Type B pancreatic cell (in vitro differentiated cells): ENCODE measurements around the gene CD99. TPM values are rescaled to one million over a fixed set of nuclear protein-coding genes. Genes with fewer than 3 reads are reported as not detected.

Experiments used
- DNase-seq: peaks from one replicate; pipeline ENCODE4 v3.0.0; 2021; ENCODE audit warnings: mixed read lengths; ENCODE audit not compliant: unreplicated experiment; ENCODE audit errors: extremely low spot score
- H3K27ac Mint-ChIP-seq: 2 replicates; pipeline ENCODE4 v1.8.0; 2021; ENCODE audit warnings: mild to moderate bottlenecking, mixed read lengths
- H3K27me3 Mint-ChIP-seq: 2 replicates; pipeline ENCODE4 v1.8.0; 2021; ENCODE audit warnings: mixed read lengths
- H3K36me3 Mint-ChIP-seq: 2 replicates; pipeline ENCODE4 v1.8.0; 2021; ENCODE audit warnings: mixed read lengths
- H3K4me1 Mint-ChIP-seq: one replicate; pipeline ENCODE4 v1.8.0; 2021; ENCODE audit warnings: mixed read lengths; ENCODE audit not compliant: unreplicated experiment
- H3K4me3 Mint-ChIP-seq: 2 replicates; pipeline ENCODE4 v1.8.0; 2021; ENCODE audit warnings: mild to moderate bottlenecking, mixed read lengths
- H3K9me3 Mint-ChIP-seq: 2 replicates; pipeline ENCODE4 v1.8.0; 2021; ENCODE audit warnings: mixed read lengths
- total RNA-seq: library from RNA; stranded (reverse); gene quantifications from 2 replicates; pipeline ENCODE4 v1.2.1, GENCODE V29; 2021; ENCODE audit warnings: low replicate concordance
- TF ChIP-seq, protein P1 (sequence below): fragments of 200-600 bp; sonication (generic); conservative IDR thresholded peaks from 2 replicates; pipeline ENCODE4 v1.5.0; 2021; ENCODE audit warnings: antibody characterized with exemption, mild to moderate bottlenecking

Gene CD99
- total RNA-seq, 1 donor from 2014 or later, result 292 TPM

DNA sequence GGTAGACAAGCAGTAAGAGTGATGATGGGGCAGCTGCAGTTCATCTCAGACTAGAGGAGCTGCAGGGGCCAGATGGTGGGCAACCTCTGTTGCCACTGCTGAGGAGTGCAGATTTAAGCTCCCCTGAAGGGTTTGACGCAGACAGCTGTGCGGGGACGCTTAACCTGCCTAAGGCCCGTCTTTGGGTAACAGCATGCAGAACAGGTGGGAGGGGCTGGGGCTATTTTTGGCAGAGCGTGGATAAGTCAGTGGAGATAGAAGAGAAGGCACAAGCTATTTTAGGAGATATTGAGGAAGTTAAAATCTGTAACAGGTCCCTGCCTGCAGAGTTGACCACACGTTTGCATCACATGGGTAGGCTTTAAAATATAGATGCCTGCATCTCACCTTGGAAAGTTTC, 10.5 kb downstream of the CD99 start:
- H3K27ac Mint-ChIP-seq, result peak overlapping the region; percentile 79
- H3K4me3 Mint-ChIP-seq, result peak overlapping the region; percentile 60
- no peak for DNase-seq
- no peaks in the 10 kb centered on the region for H3K27me3 Mint-ChIP-seq
- peaks cover 4% of the 10 kb centered on the region for H3K9me3 Mint-ChIP-seq
- TF ChIP-seq, protein P1, sequence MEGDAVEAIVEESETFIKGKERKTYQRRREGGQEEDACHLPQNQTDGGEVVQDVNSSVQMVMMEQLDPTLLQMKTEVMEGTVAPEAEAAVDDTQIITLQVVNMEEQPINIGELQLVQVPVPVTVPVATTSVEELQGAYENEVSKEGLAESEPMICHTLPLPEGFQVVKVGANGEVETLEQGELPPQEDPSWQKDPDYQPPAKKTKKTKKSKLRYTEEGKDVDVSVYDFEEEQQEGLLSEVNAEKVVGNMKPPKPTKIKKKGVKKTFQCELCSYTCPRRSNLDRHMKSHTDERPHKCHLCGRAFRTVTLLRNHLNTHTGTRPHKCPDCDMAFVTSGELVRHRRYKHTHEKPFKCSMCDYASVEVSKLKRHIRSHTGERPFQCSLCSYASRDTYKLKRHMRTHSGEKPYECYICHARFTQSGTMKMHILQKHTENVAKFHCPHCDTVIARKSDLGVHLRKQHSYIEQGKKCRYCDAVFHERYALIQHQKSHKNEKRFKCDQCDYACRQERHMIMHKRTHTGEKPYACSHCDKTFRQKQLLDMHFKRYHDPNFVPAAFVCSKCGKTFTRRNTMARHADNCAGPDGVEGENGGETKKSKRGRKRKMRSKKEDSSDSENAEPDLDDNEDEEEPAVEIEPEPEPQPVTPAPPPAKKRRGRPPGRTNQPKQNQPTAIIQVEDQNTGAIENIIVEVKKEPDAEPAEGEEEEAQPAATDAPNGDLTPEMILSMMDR, result no peak
- H3K36me3 Mint-ChIP-seq, result peaks cover 48% of the 10 kb centered on the region
- peaks cover 49% of the 10 kb centered on the region for H3K4me1 Mint-ChIP-seq

GRCh38 chrX:2703991-2704369, 12.9 kb downstream of the CD99 start:
- DNase-seq, result no peak
- peaks cover 55% of the 10 kb centered on the region for H3K4me1 Mint-ChIP-seq
- peaks cover 34% of the 10 kb centered on the region for H3K36me3 Mint-ChIP-seq
- TF ChIP-seq, protein P1, result no peak
- no peaks in the 10 kb centered on the region for H3K27me3 Mint-ChIP-seq
- no peak overlapping the region for H3K4me3 Mint-ChIP-seq
- H3K27ac Mint-ChIP-seq, result peak overlapping the region; percentile 82
- H3K9me3 Mint-ChIP-seq, result peaks cover 4% of the 10 kb centered on the region

DNA sequence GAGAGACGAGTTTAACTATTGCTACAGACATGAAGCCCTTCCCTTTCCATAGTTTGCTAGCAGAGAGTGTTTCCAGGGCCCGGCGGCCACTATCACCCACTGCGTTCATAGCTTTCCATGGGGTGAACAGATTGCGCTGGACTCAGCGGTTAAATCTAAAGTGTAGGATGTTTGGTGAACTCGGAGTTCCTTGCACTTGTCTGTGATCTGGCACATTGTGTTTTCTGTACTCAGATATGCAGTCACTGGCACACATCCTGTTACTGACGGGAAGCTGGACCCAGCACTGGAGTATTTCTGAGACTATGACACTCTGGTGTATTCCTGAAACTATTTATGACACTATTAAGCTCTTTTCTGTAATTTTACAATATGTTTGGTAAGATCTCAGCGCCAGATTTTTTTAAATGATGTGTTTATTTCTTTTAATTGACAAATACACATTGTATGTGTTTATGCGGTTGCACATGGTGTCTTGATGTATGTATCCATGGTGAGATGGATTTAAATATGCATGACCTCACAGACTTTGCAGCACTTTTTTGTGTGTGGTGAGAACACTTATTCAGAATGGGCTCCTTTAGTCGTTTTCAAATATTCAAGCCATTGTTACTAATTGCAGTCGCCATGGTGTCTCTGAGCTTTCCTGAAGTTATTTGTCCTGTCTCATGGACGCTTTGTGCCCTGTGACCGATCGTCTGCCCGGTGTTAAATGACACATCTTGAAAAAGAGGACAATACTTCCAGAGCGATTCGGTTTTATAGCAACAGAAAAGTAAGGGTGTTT, 14.1 kb downstream of the CD99 start:
- H3K27me3 Mint-ChIP-seq, result no peaks in the 10 kb centered on the region
- DNase-seq, result no peak
- peaks cover 64% of the 10 kb centered on the region for H3K4me1 Mint-ChIP-seq
- H3K36me3 Mint-ChIP-seq, result peaks cover 26% of the 10 kb centered on the region
- peak overlapping the region; percentile 0 for H3K4me3 Mint-ChIP-seq
- TF ChIP-seq, protein P1, result no peak
- H3K27ac Mint-ChIP-seq, result peak overlapping the region; percentile 42
- peaks cover 4% of the 10 kb centered on the region for H3K9me3 Mint-ChIP-seq

- Mint-ChIP-seq H3K36me3 (peaks cover 14% of the 10 kb centered on the region), H3K4me1 (peaks cover 59% of the 10 kb centered on the region), H3K4me3 (peak overlapping the region; percentile 78), H3K27ac (peak overlapping the region; percentile 97), H3K27me3 (no peaks in the 10 kb centered on the region), H3K9me3 (no peaks in the 10 kb centered on the region)
- DNase-seq, result no peak
- TF ChIP-seq, protein P1, result no peak
These were observed 16.3 kb downstream of the CD99 start for GRCh38 chrX:2707334-2707760.

DNA sequence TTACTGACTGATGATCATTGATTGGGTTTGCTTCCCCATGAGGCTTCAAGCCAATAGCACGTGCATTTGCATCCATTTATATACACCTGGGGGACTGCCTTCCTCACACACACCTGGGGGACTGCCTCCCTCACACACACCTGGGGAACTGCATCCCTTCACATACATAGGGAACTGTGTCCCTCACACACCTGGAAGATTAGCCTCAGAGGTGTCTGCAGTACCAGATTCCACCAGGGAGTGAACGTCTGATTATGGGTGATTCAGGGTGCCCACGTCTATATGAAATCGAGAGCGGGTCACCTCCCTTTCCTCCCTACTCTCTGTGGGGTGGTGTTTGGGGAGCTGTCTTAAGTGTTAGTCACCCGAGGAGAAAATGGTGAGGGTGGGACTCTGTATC, 16.9 kb downstream of the CD99 start:
- Mint-ChIP-seq H3K27ac (peak overlapping the region; percentile 97), H3K4me3 (peak overlapping the region; percentile 78), H3K9me3 (no peaks in the 10 kb centered on the region), H3K27me3 (no peaks in the 10 kb centered on the region), H3K4me1 (peaks cover 58% of the 10 kb centered on the region), H3K36me3 (peaks cover 13% of the 10 kb centered on the region)
- DNase-seq, result no peak
- TF ChIP-seq, protein P1, result no peak
